Measurements from ENCODE around the gene TIMP2. TPM values are rescaled to one million over a fixed set of nuclear protein-coding genes. Genes with fewer than 3 reads are reported as not detected.

Gene TIMP2
- polyA plus RNA-seq, 1 donor from 2014 or later = 25.6 TPM

DNA sequence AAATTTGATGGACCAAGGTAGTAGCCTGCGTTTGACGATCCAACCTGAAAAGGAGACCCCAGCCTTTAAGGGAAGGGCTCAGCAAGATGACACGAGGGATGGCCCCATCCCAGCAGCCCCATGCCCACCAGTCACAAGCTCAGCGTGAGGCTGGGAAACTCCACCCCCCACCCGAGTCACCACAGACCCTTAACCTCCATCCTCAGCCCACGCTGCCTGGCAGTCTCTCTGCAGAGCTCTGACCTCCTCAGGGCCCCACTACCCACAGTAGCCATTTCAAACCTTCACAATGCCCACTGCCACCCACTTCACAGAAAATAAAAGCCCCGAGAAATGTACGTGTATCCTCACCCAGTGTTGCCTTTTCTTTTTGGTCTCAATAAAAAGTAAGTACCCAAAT is 103.2 kb downstream of the TIMP2 start:
- no peak overlapping the region for H3K9ac ChIP-seq (ENCODE audit: low read length)
- no peak overlapping the region for H3K27ac ChIP-seq (ENCODE audit: low read length)
- H3K9me2 ChIP-seq (ENCODE audit: insufficient read depth, low read length) = no peaks in the 10 kb centered on the region
- H3K4me3 ChIP-seq (ENCODE audit: low read length) = no peak overlapping the region
- TF ChIP-seq TAF1 (IDR thresholded peaks at IDR 0.05; ENCODE audit: low read depth) (no peak), EZH2 (IDR thresholded peaks at IDR 0.05; ENCODE audit: borderline replicate concordance, insufficient read depth, low read length, poor library complexity, severe bottlenecking) (no peak), RAD21 (conservative IDR thresholded peaks at IDR 0.05) (no peak), EP300 (conservative IDR thresholded peaks at IDR 0.05; ENCODE audit: poor library complexity, severe bottlenecking) (no peak), MXI1 (conservative IDR thresholded peaks at IDR 0.05; ENCODE audit: poor library complexity, severe bottlenecking) (no peak), POLR2AphosphoS5 (IDR thresholded peaks at IDR 0.05) (no peak), SMC3 (conservative IDR thresholded peaks at IDR 0.05; ENCODE audit: poor library complexity) (no peak)
- TF ChIP-seq, protein P1, sequence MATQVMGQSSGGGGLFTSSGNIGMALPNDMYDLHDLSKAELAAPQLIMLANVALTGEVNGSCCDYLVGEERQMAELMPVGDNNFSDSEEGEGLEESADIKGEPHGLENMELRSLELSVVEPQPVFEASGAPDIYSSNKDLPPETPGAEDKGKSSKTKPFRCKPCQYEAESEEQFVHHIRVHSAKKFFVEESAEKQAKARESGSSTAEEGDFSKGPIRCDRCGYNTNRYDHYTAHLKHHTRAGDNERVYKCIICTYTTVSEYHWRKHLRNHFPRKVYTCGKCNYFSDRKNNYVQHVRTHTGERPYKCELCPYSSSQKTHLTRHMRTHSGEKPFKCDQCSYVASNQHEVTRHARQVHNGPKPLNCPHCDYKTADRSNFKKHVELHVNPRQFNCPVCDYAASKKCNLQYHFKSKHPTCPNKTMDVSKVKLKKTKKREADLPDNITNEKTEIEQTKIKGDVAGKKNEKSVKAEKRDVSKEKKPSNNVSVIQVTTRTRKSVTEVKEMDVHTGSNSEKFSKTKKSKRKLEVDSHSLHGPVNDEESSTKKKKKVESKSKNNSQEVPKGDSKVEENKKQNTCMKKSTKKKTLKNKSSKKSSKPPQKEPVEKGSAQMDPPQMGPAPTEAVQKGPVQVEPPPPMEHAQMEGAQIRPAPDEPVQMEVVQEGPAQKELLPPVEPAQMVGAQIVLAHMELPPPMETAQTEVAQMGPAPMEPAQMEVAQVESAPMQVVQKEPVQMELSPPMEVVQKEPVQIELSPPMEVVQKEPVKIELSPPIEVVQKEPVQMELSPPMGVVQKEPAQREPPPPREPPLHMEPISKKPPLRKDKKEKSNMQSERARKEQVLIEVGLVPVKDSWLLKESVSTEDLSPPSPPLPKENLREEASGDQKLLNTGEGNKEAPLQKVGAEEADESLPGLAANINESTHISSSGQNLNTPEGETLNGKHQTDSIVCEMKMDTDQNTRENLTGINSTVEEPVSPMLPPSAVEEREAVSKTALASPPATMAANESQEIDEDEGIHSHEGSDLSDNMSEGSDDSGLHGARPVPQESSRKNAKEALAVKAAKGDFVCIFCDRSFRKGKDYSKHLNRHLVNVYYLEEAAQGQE (IDR thresholded peaks at IDR 0.05; ENCODE audit: borderline replicate concordance) = no peak
- TF ChIP-seq, protein P2, sequence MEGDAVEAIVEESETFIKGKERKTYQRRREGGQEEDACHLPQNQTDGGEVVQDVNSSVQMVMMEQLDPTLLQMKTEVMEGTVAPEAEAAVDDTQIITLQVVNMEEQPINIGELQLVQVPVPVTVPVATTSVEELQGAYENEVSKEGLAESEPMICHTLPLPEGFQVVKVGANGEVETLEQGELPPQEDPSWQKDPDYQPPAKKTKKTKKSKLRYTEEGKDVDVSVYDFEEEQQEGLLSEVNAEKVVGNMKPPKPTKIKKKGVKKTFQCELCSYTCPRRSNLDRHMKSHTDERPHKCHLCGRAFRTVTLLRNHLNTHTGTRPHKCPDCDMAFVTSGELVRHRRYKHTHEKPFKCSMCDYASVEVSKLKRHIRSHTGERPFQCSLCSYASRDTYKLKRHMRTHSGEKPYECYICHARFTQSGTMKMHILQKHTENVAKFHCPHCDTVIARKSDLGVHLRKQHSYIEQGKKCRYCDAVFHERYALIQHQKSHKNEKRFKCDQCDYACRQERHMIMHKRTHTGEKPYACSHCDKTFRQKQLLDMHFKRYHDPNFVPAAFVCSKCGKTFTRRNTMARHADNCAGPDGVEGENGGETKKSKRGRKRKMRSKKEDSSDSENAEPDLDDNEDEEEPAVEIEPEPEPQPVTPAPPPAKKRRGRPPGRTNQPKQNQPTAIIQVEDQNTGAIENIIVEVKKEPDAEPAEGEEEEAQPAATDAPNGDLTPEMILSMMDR (IDR thresholded peaks at IDR 0.05; ENCODE audit: poor library complexity, severe bottlenecking) = no peak
- no peaks in the 10 kb centered on the region for H3F3A ChIP-seq (ENCODE audit: insufficient read depth, low read length, poor library complexity, severe bottlenecking)
- H3K79me2 ChIP-seq (replicated peaks; ENCODE audit: insufficient read depth, low read length) = no peaks in the 10 kb centered on the region
- no peaks in the 10 kb centered on the region for H3K36me3 ChIP-seq (ENCODE audit: insufficient read depth, low read length)
- no peaks in the 10 kb centered on the region for H3K27me3 ChIP-seq (ENCODE audit: insufficient read depth, low read depth, low read length)
- H3K9me3 ChIP-seq (ENCODE audit: low read length) = no peaks in the 10 kb centered on the region
- H2AFZ ChIP-seq (ENCODE audit: low read depth, low read length) = no peak overlapping the region
- H3K4me2 ChIP-seq (ENCODE audit: low read length) = no peak overlapping the region
- no peaks in the 10 kb centered on the region for H4K20me1 ChIP-seq (ENCODE audit: insufficient read depth)

DNA sequence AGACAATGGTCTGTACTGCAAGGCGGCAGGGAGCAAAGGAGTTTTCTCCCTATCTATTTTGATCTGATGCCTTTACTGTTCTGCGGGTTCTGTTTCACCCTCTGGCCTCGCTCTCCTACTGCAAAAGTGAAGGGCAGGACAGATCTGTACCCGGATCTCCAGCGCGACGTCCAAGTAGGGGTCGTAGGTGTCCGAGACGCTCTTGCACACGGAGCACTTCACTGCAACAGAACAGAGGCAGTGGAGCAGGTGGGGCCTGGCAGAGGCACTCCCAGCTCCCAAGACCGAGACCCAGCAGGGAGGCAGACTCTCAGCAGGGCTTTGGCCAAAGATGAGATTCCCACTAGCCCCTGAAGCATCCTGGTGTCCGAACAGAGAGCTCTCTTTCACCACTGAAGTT is 104.3 kb downstream of the TIMP2 start:
- TF ChIP-seq MXI1 (conservative IDR thresholded peaks at IDR 0.05; ENCODE audit: poor library complexity, severe bottlenecking) (no peak), POLR2AphosphoS5 (IDR thresholded peaks at IDR 0.05) (no peak)
- TF ChIP-seq, protein P2 (IDR thresholded peaks at IDR 0.05; ENCODE audit: poor library complexity, severe bottlenecking) = no peak
- Histone ChIP-seq H4K20me1 (ENCODE audit: insufficient read depth) (no peaks in the 10 kb centered on the region), H3K27me3 (ENCODE audit: insufficient read depth, low read depth, low read length) (no peaks in the 10 kb centered on the region), H3K4me3 (ENCODE audit: low read length) (no peak overlapping the region), H3K79me2 (replicated peaks; ENCODE audit: insufficient read depth, low read length) (no peaks in the 10 kb centered on the region), H3K9me2 (ENCODE audit: insufficient read depth, low read length) (no peaks in the 10 kb centered on the region), H3K27ac (ENCODE audit: low read length) (no peak overlapping the region), H3K9ac (ENCODE audit: low read length) (no peak overlapping the region), H2AFZ (ENCODE audit: low read depth, low read length) (no peak overlapping the region), H3K9me3 (ENCODE audit: low read length) (no peaks in the 10 kb centered on the region), H3F3A (ENCODE audit: insufficient read depth, low read length, poor library complexity, severe bottlenecking) (no peaks in the 10 kb centered on the region), H3K36me3 (ENCODE audit: insufficient read depth, low read length) (no peaks in the 10 kb centered on the region), H3K4me2 (ENCODE audit: low read length) (no peak overlapping the region)
